Tibial artery (tissue), 4 donors: ENCODE data around the gene LRP2BP.
"Not testable (repeated sequence)": the region's sequence is repeated elsewhere in the genome, so short reads cannot be mapped to it uniquely, and the experiment has no call there.

Experiments
- DNase-seq, 2 donors: peaks; one replicate each; pipeline ENCODE4 v3.0.0-alpha.2; 2019
- H3K27ac ChIP-seq, 2 donors: fragments of 200-600 bp; sonication (generic) in 1 of 2; 1 replicate in 1 of 2; 2 replicates in 1 of 2; pipeline ENCODE4 v1.5.1; 2018 to 2019; ENCODE audit warnings: mild to moderate bottlenecking in 1 of 2
- H3K27me3 ChIP-seq, 2 donors: fragments of 200-600 bp; sonication (generic) in 1 of 2; one replicate each; pipeline versions ENCODE4 v1.5.1 to v1.6.0; 2016 to 2019
- H3K36me3 ChIP-seq, 3 donors: fragments of 200-600 bp; sonication (generic) in 2 of 3; one replicate each; pipeline ENCODE4 v1.5.1; 2016 to 2019; ENCODE audit warnings: mild to moderate bottlenecking in 2 of 3
- H3K4me1 ChIP-seq, 4 donors: fragments of 200-600 bp; sonication (generic) in 2 of 4; 1 replicate in 3 of 4; 2 replicates in 1 of 4; pipeline ENCODE4 v1.5.1; 2016 to 2019
- H3K4me3 ChIP-seq, 2 donors: fragments of 200-600 bp; sonication (generic) in 1 of 2; 1 replicate in 1 of 2; 2 replicates in 1 of 2; pipeline ENCODE4 v1.5.1; 2018 to 2019; ENCODE audit warnings: mild to moderate bottlenecking in 2 of 2
- H3K9me3 ChIP-seq, 3 donors: fragments of 200-600 bp; sonication (generic) in 1 of 3; one replicate each; pipeline ENCODE4 v1.5.1; 2016 to 2019
- CTCF ChIP-seq, 2 experiments: fragments of 200-600 bp in 1 of 2; fragments of 450-650 bp in 1 of 2; IDR thresholded peaks; one replicate each; pipeline ENCODE4 v1.5.1; 2017 to 2019; ENCODE audit warnings: antibody characterized with exemption in 2 of 2, mild to moderate bottlenecking in 1 of 2, moderate library complexity in 1 of 2
- intact Hi-C: fragments of 100-400 bp; cut with DNase I; formaldehyde crosslinking; loops from one replicate; pipeline ENCODE4 v1.15.0; 2023; ENCODE audit warnings: low total_unique reads

Gene LRP2BP

GRCh38 chr4:185334326-185334725, 61.4 kb downstream of the LRP2BP start:
- Histone ChIP-seq H3K27ac (peak overlapping the region in 1 of 2 donors; percentile 16), H3K4me1 (peaks cover 0 to 7% (median 0%) of the 10 kb centered on the region in 4 donors), H3K36me3 (peaks cover 0 to 5% (median 0%) of the 10 kb centered on the region in 3 donors), H3K27me3 (no peaks in the 10 kb centered on the region), H3K4me3 (no peak overlapping the region), H3K9me3 (no peaks in the 10 kb centered on the region)
- intact Hi-C loops: no loop called here
- no peak for DNase-seq
- no peak for TF ChIP-seq CTCF (IDR thresholded peaks at IDR 0.05)

GRCh38 chr4:185332575-185333464, 62.9 kb downstream of the LRP2BP start:
- intact Hi-C loops: no loop called here

GRCh38 chr4:185329879-185330510, 65.7 kb downstream of the LRP2BP start:
- H3K9me3 ChIP-seq, H3K4me3 ChIP-seq, H3K36me3 ChIP-seq, H3K27me3 ChIP-seq, H3K4me1 ChIP-seq, intact Hi-C loops, H3K27ac ChIP-seq, DNase-seq: not testable (repeated sequence)

More at GRCh38 chr4:185332575-185333464, 62.9 kb downstream of the LRP2BP start:
- H3K4me1 ChIP-seq: peaks cover 0 to 7% (median 0%) of the 10 kb centered on the region in 4 donors
- H3K36me3 ChIP-seq: peaks cover 0 to 7% (median 0%) of the 10 kb centered on the region in 3 donors
- DNase-seq: no peak
- H3K27ac ChIP-seq: no peak overlapping the region
- no peak for TF ChIP-seq CTCF (IDR thresholded peaks at IDR 0.05)
- H3K4me3 ChIP-seq: no peak overlapping the region
- H3K9me3 ChIP-seq: no peaks in the 10 kb centered on the region
- H3K27me3 ChIP-seq: no peaks in the 10 kb centered on the region

GRCh38 chr4:185328586-185328985, 67.1 kb downstream of the LRP2BP start:
- peaks cover 6 to 11% (median 7%) of the 10 kb centered on the region in 3 donors for H3K36me3 ChIP-seq
- no peak for TF ChIP-seq CTCF (IDR thresholded peaks at IDR 0.05)
- DNase-seq: no peak
- H3K4me1 ChIP-seq: no peaks in the 10 kb centered on the region
- intact Hi-C loops: no loop called here
- no peaks in the 10 kb centered on the region for H3K9me3 ChIP-seq
- H3K27me3 ChIP-seq: no peaks in the 10 kb centered on the region
- H3K4me3 ChIP-seq: no peak overlapping the region
- no peak overlapping the region for H3K27ac ChIP-seq

- H3K4me1 ChIP-seq, H3K27me3 ChIP-seq, DNase-seq, H3K27ac ChIP-seq, H3K4me3 ChIP-seq, H3K9me3 ChIP-seq, intact Hi-C loops: not testable (repeated sequence)
- H3K36me3 ChIP-seq: peaks cover 9 to 26% (median 14%) of the 10 kb centered on the region in 3 donors
Observed at GRCh38 chr4:185325721-185326120, 70.0 kb downstream of the LRP2BP start.

GRCh38 chr4:185324361-185324760, 71.4 kb downstream of the LRP2BP start:
- H3K9me3 ChIP-seq, H3K4me3 ChIP-seq, H3K27me3 ChIP-seq, H3K4me1 ChIP-seq, DNase-seq, H3K27ac ChIP-seq, intact Hi-C loops: not testable (repeated sequence)
- H3K36me3 ChIP-seq: peaks cover 14 to 31% (median 14%) of the 10 kb centered on the region in 3 donors

- no peak for TF ChIP-seq CTCF (IDR thresholded peaks at IDR 0.05)
- Histone ChIP-seq H3K27ac (no peak overlapping the region), H3K4me1 (peaks cover 0 to 2% (median 0%) of the 10 kb centered on the region in 4 donors), H3K4me3 (no peak overlapping the region), H3K27me3 (no peaks in the 10 kb centered on the region), H3K36me3 (peaks cover 14 to 28% (median 14%) of the 10 kb centered on the region in 3 donors), H3K9me3 (no peaks in the 10 kb centered on the region)
- intact Hi-C loops: no loop called here
- no peak for DNase-seq
Observed at GRCh38 chr4:185323606-185324005, 72.1 kb downstream of the LRP2BP start.
